Activated naive CD8-positive, alpha-beta T cell treated with anti-CD3 and anti-CD28 coated beads, Interleukin-2, amount 10 ng/mL, durations not matched to agents 7 days and 5 days (primary cell): ENCODE results near the gene OR8H2. TPM values are rescaled to one million over a fixed set of nuclear protein-coding genes. Genes with fewer than 3 reads are reported as not detected.
"Not testable (repeated sequence)": the region's sequence is repeated elsewhere in the genome, so short reads cannot be mapped to it uniquely, and the experiment has no call there.

Source experiments
- ATAC-seq: fragments of 150-1000 bp; cut with Tn5 transposase; one replicate; pipeline ENCODE4 v1.10.0; 2021; ENCODE audit warnings: low read depth, moderate library complexity
- POLR2A ChIA-PET: fragments of 350-600 bp; sonication (Branson Sonifier 250); formaldehyde crosslinking; loops from one replicate; lab custom pipeline; 2021; ENCODE audit warnings: antibody characterized with exemption; lab: Charles Lee
- DNase-seq: peaks from one replicate; pipeline ENCODE4 v3.0.0; 2021
- H3K27ac Mint-ChIP-seq: one replicate; pipeline ENCODE4 v1.8.0; 2022; ENCODE audit warnings: mild to moderate bottlenecking, mixed read lengths
- H3K27me3 Mint-ChIP-seq: one replicate; pipeline ENCODE4 v1.8.0; 2022; ENCODE audit warnings: mild to moderate bottlenecking, moderate library complexity, mixed read lengths
- H3K36me3 Mint-ChIP-seq: one replicate; pipeline ENCODE4 v1.8.0; 2021; ENCODE audit warnings: mild to moderate bottlenecking, mixed read lengths
- H3K4me1 Mint-ChIP-seq: one replicate; pipeline ENCODE4 v1.8.0; 2021; ENCODE audit warnings: mixed read lengths
- H3K4me3 Mint-ChIP-seq: one replicate; pipeline ENCODE4 v1.8.0; 2022; ENCODE audit warnings: mild to moderate bottlenecking, moderate library complexity, mixed read lengths
- H3K9me3 Mint-ChIP-seq: one replicate; pipeline ENCODE4 v1.8.0; 2021; ENCODE audit warnings: mixed read lengths
- total RNA-seq, 2 experiments: library from RNA; stranded (reverse); gene quantifications; one replicate each; pipeline ENCODE4 v1.2.3, GENCODE V29; 2021

Gene OR8H2
- total RNA-seq: not detected

DNA sequence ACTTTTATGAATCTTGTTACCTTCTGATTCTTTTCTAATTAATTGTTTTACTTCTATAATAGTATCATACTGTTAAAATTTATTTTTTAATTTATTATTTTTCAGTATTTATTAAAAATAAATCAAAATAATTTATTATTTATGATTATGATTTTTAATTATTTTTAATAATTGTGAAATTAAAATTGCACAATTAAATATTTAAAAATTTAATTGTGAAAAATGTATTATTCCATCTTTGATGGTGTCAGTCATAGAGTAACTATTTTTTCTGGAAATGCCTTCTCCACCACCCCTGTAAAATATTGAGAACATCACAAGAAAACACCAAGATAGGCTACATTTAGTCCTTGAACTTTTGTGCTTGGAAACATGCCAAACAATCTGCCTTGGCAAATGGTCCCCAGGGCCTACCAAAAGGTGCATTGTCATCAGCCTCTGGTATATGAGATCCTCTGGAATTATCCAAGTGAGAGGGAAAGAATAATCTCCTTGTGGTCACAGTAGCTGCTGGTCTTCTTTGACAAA, at the start of gene OR8H2:
OR8H2 (plus strand) TSS at position 478 of the 528 bp plus-strand sequence. CDS start 1,356 bp downstream, outside the sequence.
- POLR2A ChIA-PET: no interaction called here

GRCh38 chr11:56056366-56056765, 47.1 kb upstream of the OR8H2 start:
- POLR2A ChIA-PET, H3K27ac Mint-ChIP-seq, ATAC-seq, H3K4me1 Mint-ChIP-seq, H3K9me3 Mint-ChIP-seq, H3K4me3 Mint-ChIP-seq, H3K36me3 Mint-ChIP-seq, H3K27me3 Mint-ChIP-seq, DNase-seq: not testable (repeated sequence)

More for the DNA sequence above, at the start of gene OR8H2:
- H3K27ac Mint-ChIP-seq: no peak within 1 kb of the TSS
- H3K36me3 Mint-ChIP-seq: no peaks in the 10 kb centered on the region
- ATAC-seq: no peak
- no peak for DNase-seq
- H3K4me3 Mint-ChIP-seq: no peak within 1 kb of the TSS
- peaks cover 15% of the 10 kb centered on the region for H3K9me3 Mint-ChIP-seq
- H3K4me1 Mint-ChIP-seq: no peaks in the 10 kb centered on the region
- H3K27me3 Mint-ChIP-seq: no peaks in the 10 kb centered on the region

GRCh38 chr11:56057661-56058237, 45.7 kb upstream of the OR8H2 start:
- H3K4me1 Mint-ChIP-seq, DNase-seq, H3K27me3 Mint-ChIP-seq, ATAC-seq, H3K4me3 Mint-ChIP-seq, H3K9me3 Mint-ChIP-seq, H3K36me3 Mint-ChIP-seq, H3K27ac Mint-ChIP-seq, POLR2A ChIA-PET: not testable (repeated sequence)

DNA sequence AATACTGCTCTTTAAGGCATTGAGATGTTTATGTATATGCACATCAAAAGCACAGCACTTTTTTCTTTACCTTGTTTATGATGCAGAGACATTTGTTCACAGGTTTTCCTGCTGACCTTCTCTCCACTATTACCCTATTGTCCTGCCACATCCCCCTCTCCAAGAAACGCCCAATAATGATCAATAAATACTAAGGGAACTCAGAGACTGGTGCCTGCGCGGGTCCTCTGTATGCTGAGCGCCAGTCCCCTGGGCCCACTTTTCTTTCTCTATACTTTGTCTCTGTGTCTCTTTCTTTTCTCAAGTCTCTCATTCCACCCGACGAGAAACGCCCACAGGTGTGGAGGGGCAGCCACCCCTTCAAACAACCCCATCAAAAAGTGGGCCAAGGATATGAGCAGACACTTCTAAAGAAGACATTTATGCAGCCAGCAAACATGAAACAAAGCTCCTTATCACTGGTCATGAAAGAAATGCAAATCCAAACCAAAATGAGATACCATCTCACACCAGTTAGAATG, 45.2 kb upstream of the OR8H2 start:
- POLR2A ChIA-PET, H3K9me3 Mint-ChIP-seq, H3K36me3 Mint-ChIP-seq, H3K27ac Mint-ChIP-seq, H3K4me1 Mint-ChIP-seq, H3K4me3 Mint-ChIP-seq, H3K27me3 Mint-ChIP-seq, DNase-seq, ATAC-seq: not testable (repeated sequence)

GRCh38 chr11:56066980-56067379, 36.5 kb upstream of the OR8H2 start:
- ATAC-seq: no peak
- Mint-ChIP-seq H3K27me3 (no peaks in the 10 kb centered on the region), H3K4me3 (no peak overlapping the region), H3K36me3 (no peaks in the 10 kb centered on the region), H3K4me1 (no peaks in the 10 kb centered on the region), H3K9me3 (peaks cover 11% of the 10 kb centered on the region), H3K27ac (no peak overlapping the region)
- DNase-seq: no peak
- POLR2A ChIA-PET: no interaction called here

DNA sequence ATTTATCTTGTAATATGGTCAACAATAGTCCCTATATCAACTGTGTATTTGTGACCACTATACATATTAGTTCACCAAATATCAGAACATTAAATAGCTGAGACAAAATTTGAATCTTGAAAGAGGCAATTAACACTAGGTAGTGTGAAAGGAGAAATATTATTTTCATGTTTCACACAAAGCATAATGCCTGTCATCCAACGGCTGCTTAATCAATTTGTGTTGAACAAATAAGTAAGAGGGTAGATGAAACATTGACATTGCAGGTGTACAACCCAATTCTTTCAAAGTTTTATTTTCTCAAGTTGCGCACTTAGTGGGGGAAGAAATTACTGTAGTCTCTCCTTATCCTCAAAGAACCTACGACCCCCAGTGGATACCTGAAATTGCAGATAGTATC, 13.8 kb upstream of the OR8H2 start:
- H3K4me3 Mint-ChIP-seq: no peak overlapping the region
- DNase-seq (no peak), ATAC-seq (no peak)
- no peaks in the 10 kb centered on the region for H3K27me3 Mint-ChIP-seq
- H3K36me3 Mint-ChIP-seq: no peaks in the 10 kb centered on the region
- H3K27ac Mint-ChIP-seq: no peak overlapping the region
- POLR2A ChIA-PET: no interaction called here
- H3K9me3 Mint-ChIP-seq: no peaks in the 10 kb centered on the region
- no peaks in the 10 kb centered on the region for H3K4me1 Mint-ChIP-seq

DNA sequence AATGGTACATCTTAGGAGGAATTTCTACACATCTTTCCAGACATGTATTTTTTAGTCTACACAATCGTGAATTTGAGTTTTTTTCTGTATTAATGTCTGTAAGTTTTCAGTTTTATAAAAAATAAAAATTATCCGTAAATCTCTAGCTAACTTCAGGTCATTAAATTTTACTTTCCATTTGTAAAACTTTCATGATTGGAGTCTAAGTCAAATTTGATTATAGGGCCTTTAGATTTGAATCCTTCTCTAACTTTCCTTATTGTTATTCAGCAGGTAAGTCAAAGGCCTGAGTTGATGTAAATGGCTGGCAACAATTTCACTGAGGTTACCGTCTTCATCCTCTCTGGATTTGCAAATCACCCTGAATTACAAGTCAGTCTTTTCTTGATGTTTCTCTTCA, 10.5 kb upstream of the OR8H2 start, which contains the start of gene OR8I2:
OR8I2 (plus strand) TSS at position 301 of the 400 bp plus-strand sequence; CDS start at position 301, 0 bp downstream.
- Mint-ChIP-seq H3K27ac (no peak within 1 kb of the TSS), H3K9me3 (peaks cover 4% of the 10 kb centered on the region), H3K4me3 (no peak within 1 kb of the TSS), H3K4me1 (no peaks in the 10 kb centered on the region), H3K27me3 (no peaks in the 10 kb centered on the region), H3K36me3 (no peaks in the 10 kb centered on the region)
- ATAC-seq (no peak), DNase-seq (no peak)
- POLR2A ChIA-PET: no interaction called here

GRCh38 chr11:56122073-56122472, 18.6 kb downstream of the OR8H2 start, which contains the start of gene OR8H3:
TSS of gene OR8H3 (plus strand) at chr11:56122373. CDS start at chr11:56122373, 0 bp downstream.
- Mint-ChIP-seq H3K4me1 (no peaks in the 10 kb centered on the region), H3K4me3 (no peak within 1 kb of the TSS), H3K27me3 (no peaks in the 10 kb centered on the region), H3K27ac (no peak within 1 kb of the TSS), H3K9me3 (peaks cover under 1% of the 10 kb centered on the region), H3K36me3 (no peaks in the 10 kb centered on the region)
- ATAC-seq (no peak), DNase-seq (no peak)
- POLR2A ChIA-PET: no interaction called here

DNA sequence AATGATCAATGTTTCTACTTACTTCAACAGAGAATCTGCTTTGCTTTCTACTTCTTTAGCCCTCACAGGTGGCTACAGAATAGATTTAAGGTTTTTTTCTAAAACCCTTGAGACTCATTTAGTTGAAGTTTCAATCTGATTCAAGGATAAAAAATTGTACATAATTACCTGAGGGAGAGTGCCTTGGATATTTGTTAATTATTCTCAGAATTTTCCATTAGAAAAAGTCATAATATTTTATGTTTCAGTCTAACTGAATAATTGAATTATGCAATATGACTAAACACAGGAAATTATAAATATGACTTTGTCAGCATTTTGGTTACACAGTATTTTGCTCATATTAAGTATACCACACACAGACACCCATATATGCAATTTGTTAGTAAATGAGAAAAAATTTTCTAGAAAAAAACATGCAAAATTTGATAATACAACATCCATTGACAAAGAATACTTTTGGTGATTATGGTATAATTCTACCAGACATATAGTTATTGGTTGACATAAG, 36.7 kb downstream of the OR8H2 start, which contains the start of gene OR8J3:
OR8J3 (minus strand) TSS at position 51 of the 511 bp plus-strand sequence. CDS start 2,483 bp downstream, outside the sequence.
- DNase-seq (no peak), ATAC-seq (no peak)
- Mint-ChIP-seq H3K36me3 (no peaks in the 10 kb centered on the region), H3K9me3 (peaks cover 11% of the 10 kb centered on the region), H3K27ac (no peak within 1 kb of the TSS), H3K27me3 (no peaks in the 10 kb centered on the region), H3K4me1 (no peaks in the 10 kb centered on the region), H3K4me3 (no peak within 1 kb of the TSS)
- POLR2A ChIA-PET: no interaction called here

GRCh38 chr11:56143681-56144080, 40.2 kb downstream of the OR8H2 start:
- POLR2A ChIA-PET, ATAC-seq, DNase-seq, H3K9me3 Mint-ChIP-seq, H3K36me3 Mint-ChIP-seq, H3K27me3 Mint-ChIP-seq, H3K4me3 Mint-ChIP-seq, H3K4me1 Mint-ChIP-seq, H3K27ac Mint-ChIP-seq: not testable (repeated sequence)

- Mint-ChIP-seq H3K36me3 (no peaks in the 10 kb centered on the region), H3K27ac (no peak overlapping the region), H3K27me3 (no peaks in the 10 kb centered on the region), H3K9me3 (peaks cover 5% of the 10 kb centered on the region), H3K4me3 (no peak overlapping the region), H3K4me1 (no peaks in the 10 kb centered on the region)
- POLR2A ChIA-PET: no interaction called here
- ATAC-seq (no peak), DNase-seq (no peak)
These were observed 47.9 kb downstream of the OR8H2 start for GRCh38 chr11:56151376-56151775.

DNA sequence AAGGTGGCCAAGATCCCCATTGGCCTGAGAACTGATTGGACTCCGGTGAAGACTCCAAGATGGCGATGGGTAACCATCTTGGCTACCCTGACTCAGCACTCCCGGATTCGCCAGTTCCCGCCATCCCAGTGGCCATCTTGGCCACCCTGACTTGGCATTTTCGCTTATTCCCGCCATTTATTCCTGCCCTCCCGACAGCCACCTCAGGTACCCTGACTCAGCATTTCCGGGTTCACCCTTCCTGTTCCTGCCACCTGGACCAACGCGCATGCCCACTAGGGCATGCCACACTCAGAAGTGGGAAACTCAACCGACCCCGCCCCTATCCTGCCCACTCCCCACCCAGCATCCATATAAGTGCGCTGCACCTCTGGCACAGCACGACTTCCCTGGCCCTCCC, 48.8 kb downstream of the OR8H2 start:
- no peak overlapping the region for H3K4me3 Mint-ChIP-seq
- no peak for ATAC-seq
- no peaks in the 10 kb centered on the region for H3K27me3 Mint-ChIP-seq
- DNase-seq: no peak
- no peaks in the 10 kb centered on the region for H3K36me3 Mint-ChIP-seq
- H3K9me3 Mint-ChIP-seq: peaks cover 5% of the 10 kb centered on the region
- POLR2A ChIA-PET: no interaction called here
- no peaks in the 10 kb centered on the region for H3K4me1 Mint-ChIP-seq
- no peak overlapping the region for H3K27ac Mint-ChIP-seq
